ENCODE measurements around the gene LAMC3.

Gene LAMC3

DNA sequence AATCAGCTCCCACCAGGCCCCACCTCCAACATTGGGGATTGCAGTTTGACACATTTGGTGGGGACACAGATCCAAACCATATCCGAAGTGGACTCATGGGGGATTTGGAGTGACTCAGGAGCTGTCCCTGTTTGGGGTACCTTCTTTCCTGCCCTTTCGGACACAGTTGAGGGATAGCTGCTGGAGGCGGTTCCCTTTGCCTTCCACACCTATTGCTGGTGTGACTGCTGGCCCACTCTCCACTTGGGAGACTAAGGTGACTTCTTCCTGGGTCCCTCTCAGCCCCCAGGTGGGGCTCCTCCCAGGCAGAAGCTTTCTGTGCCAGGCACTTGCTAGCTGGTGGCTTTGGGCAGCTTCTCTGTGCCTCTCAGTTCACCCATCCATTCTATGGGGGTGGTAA, 26.6 kb downstream of the LAMC3 start:
- H3K36me3 ChIP-seq (ENCODE audit: control insufficient read depth, insufficient read depth, low read length) = no peaks in the 10 kb centered on the region

DNA sequence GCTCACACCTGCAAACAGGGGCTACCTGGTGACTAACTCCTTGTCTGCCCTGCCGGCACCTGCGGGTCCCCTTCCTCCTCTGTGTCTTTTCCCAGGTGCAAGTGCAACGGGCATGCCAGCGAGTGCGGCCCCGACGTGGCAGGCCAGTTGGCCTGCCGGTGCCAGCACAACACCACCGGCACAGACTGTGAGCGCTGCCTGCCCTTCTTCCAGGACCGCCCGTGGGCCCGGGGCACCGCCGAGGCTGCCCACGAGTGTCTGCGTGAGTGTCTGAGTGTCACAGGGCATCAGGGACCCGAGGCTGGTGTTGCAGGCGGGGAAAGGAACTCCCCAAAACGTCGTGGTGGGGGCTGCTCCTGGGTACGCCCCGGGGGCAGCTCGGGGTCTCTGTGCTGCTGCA, 27.1 kb downstream of the LAMC3 start:
- no peaks in the 10 kb centered on the region for H3K27me3 ChIP-seq (replicated peaks; ENCODE audit: control insufficient read depth, insufficient read depth, low read length)
- no peaks in the 10 kb centered on the region for H3K36me3 ChIP-seq (ENCODE audit: control insufficient read depth, insufficient read depth, low read length)
- TF ChIP-seq CTCF (IDR thresholded peaks at IDR 0.05; ENCODE audit: insufficient read depth, low read length, poor library complexity, severe bottlenecking) = no peak
- no peak for DNase-seq (ENCODE audit: extremely low read depth, insufficient read length)
- H3K4me3 ChIP-seq (replicated peaks; ENCODE audit: low read depth, low read length) = no peak overlapping the region

More for the DNA sequence above, 26.6 kb downstream of the LAMC3 start:
- no peak overlapping the region for H3K4me3 ChIP-seq (replicated peaks; ENCODE audit: low read depth, low read length)
- no peak for TF ChIP-seq CTCF (IDR thresholded peaks at IDR 0.05; ENCODE audit: insufficient read depth, low read length, poor library complexity, severe bottlenecking)
- no peak for DNase-seq (ENCODE audit: extremely low read depth, insufficient read length)
- no peaks in the 10 kb centered on the region for H3K27me3 ChIP-seq (replicated peaks; ENCODE audit: control insufficient read depth, insufficient read depth, low read length)

- no peak for DNase-seq (ENCODE audit: extremely low read depth, insufficient read length)
- H3K4me3 ChIP-seq (replicated peaks; ENCODE audit: low read depth, low read length) = no peak overlapping the region
- no peak for TF ChIP-seq CTCF (IDR thresholded peaks at IDR 0.05; ENCODE audit: insufficient read depth, low read length, poor library complexity, severe bottlenecking)
- H3K27me3 ChIP-seq (replicated peaks; ENCODE audit: control insufficient read depth, insufficient read depth, low read length) = no peaks in the 10 kb centered on the region
- no peaks in the 10 kb centered on the region for H3K36me3 ChIP-seq (ENCODE audit: control insufficient read depth, insufficient read depth, low read length)
These were observed 27.8 kb downstream of the LAMC3 start for GRCh38 chr9:131036529-131037334.

DNA sequence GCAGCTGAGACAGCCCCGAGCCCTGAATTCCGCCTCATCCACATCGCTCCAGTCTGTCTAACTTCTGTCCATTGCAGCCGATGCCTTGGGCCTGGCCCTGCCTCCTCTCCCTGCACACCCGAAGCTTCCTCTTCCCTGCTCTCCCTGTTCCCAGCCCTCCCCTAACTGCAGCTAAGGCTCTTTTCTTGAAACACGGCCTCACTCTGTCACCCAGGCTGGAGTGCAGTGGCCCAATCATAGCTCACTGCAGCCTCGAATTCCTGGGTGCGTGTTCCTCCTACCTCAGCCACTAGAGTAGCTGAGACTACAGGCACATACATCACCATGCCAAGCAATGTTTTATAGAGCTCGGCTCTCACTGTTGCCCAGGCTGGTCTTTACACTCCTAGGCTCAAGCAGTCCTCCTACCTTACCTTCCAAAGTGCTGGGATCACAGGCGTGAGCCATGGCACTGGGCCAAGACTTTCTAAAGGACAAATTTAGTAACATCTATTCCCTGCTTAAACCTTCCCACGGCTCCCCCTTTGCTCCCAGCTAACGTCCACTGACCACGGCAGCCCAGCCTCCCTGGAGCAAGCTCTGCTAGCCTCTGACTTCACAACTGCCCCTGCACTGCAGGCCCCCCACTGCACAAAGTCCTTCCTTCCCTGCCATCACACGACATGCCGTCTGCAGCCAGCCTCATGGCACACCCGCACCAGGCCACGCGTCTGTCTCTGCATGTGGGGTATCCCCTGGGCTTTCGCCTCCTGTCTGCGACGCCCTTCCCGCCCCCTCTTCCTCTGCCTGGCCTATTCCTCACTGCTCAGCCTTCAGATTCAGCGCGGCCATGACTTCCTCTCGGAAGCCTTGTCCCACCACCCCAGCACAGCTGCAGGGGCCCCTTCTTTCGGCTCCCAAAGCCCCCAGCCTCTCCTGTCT, 28.6 kb downstream of the LAMC3 start:
- Histone ChIP-seq H3K27me3 (replicated peaks; ENCODE audit: control insufficient read depth, insufficient read depth, low read length) (no peaks in the 10 kb centered on the region), H3K36me3 (ENCODE audit: control insufficient read depth, insufficient read depth, low read length) (no peaks in the 10 kb centered on the region), H3K4me3 (replicated peaks; ENCODE audit: low read depth, low read length) (no peak overlapping the region)
- no peak for TF ChIP-seq CTCF (IDR thresholded peaks at IDR 0.05; ENCODE audit: insufficient read depth, low read length, poor library complexity, severe bottlenecking)
- DNase-seq (ENCODE audit: extremely low read depth, insufficient read length) = no peak

DNA sequence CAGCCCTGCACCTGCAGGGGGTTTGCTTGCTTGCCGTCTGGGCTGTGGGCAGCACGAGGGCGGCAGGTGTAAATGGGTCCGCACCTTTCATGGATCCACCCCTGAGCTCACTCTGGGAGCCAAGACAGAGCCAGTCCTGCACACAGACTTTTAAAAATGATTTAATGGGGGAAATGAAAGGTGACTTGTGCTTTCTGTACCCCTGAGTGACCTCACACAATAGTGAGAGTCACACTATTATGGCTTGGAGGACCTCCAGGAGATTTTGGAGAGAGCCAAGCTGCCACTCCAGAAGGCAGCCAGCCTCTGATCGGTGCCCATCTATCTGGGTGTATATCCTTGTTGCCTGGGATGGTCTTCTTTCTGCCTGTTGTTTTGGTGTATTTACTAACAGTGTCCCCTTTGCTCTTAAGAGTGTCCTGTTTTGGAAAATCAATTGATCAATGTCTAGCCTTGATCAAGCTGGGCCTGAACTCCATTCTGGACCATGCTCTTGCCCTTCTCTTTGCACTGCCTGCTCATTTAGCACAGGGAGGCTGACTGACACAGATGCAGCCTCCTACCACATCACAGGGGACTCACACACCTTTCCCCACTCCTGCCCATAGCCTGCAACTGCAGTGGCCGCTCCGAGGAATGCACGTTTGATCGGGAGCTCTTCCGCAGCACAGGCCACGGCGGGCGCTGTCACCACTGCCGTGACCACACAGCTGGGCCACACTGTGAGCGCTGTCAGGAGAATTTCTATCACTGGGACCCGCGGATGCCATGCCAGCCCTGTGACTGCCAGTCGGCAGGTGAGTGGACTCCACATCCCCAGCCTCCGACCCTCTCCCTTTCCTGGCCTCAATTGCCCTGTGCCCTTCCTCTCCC, 29.5 kb downstream of the LAMC3 start:
- Histone ChIP-seq H3K36me3 (ENCODE audit: control insufficient read depth, insufficient read depth, low read length) (no peaks in the 10 kb centered on the region), H3K27me3 (replicated peaks; ENCODE audit: control insufficient read depth, insufficient read depth, low read length) (no peaks in the 10 kb centered on the region), H3K4me3 (replicated peaks; ENCODE audit: low read depth, low read length) (no peak overlapping the region)
- no peak for DNase-seq (ENCODE audit: extremely low read depth, insufficient read length)
- no peak for TF ChIP-seq CTCF (IDR thresholded peaks at IDR 0.05; ENCODE audit: insufficient read depth, low read length, poor library complexity, severe bottlenecking)

All from GM06990 (cell line).